Spleen (tissue), 11 donors: Measurements from ENCODE around the gene BABAM2. TPM values are rescaled to one million over a fixed set of nuclear protein-coding genes. Genes with fewer than 3 reads are reported as not detected.
"Not testable (repeated sequence)": the region's sequence is repeated elsewhere in the genome, so short reads cannot be mapped to it uniquely, and the experiment has no call there.

Source experiments
- DNase-seq: peaks from one replicate; pipeline ENCODE4 v3.0.0-alpha.2; 2020
- H3K27ac ChIP-seq, 8 donors: fragments of 200-600 bp; sonication (generic) in 7 of 8; 1 replicate in 4 of 8; 2 replicates in 4 of 8; pipeline versions ENCODE4 v1.5.0 to v1.8.0; 2016 to 2021; ENCODE audit warnings: inconsistent platforms in 4 of 8, mild to moderate bottlenecking in 4 of 8, moderate library complexity in 1 of 8
- H3K27me3 ChIP-seq, 7 donors: fragments of 200-600 bp; sonication (generic) in 6 of 7; replicated peaks in 1 of 7; 1 replicate in 4 of 7; 2 replicates in 3 of 7; pipeline versions ENCODE4 v1.5.0 to v1.8.0; 2016 to 2021; ENCODE audit warnings: inconsistent platforms in 3 of 7, mild to moderate bottlenecking in 1 of 7
- H3K36me3 ChIP-seq, 6 donors: fragments of 200-600 bp; sonication (generic) in 5 of 6; 1 replicate in 4 of 6; 2 replicates in 2 of 6; pipeline versions ENCODE4 v1.5.0 to v1.8.0; 2016 to 2021; ENCODE audit warnings: inconsistent platforms in 2 of 6
- H3K4me1 ChIP-seq, 6 donors: fragments of 200-600 bp; sonication (generic) in 5 of 6; 1 replicate in 3 of 6; 2 replicates in 3 of 6; pipeline versions ENCODE4 v1.5.0 to v1.8.0; 2016 to 2021; ENCODE audit warnings: inconsistent platforms in 3 of 6
- H3K4me3 ChIP-seq, 8 donors: fragments of 200-600 bp; sonication (generic) in 7 of 8; 1 replicate in 4 of 8; 2 replicates in 4 of 8; pipeline versions ENCODE4 v1.5.0 to v1.8.0; 2016 to 2021; ENCODE audit warnings: inconsistent platforms in 4 of 8, mild to moderate bottlenecking in 4 of 8, moderate library complexity in 2 of 8
- H3K9me3 ChIP-seq, 8 donors: fragments of 200-600 bp; sonication (generic) in 7 of 8; 1 replicate in 4 of 8; 2 replicates in 4 of 8; pipeline versions ENCODE4 v1.5.0 to v1.8.0; 2016 to 2021; ENCODE audit warnings: inconsistent platforms in 4 of 8
- POLR2A ChIP-seq, 3 donors: fragments of 450-650 bp; IDR thresholded peaks; one replicate each; pipeline ENCODE4 v1.5.1; 2017; ENCODE audit warnings: antibody characterized with exemption in 3 of 3, mild to moderate bottlenecking in 1 of 3
- POLR2AphosphoS5 ChIP-seq, 3 donors: sonication (generic); formaldehyde crosslinking; IDR thresholded peaks; one replicate each; pipeline ENCODE4 v1.5.1; 2017; ENCODE audit warnings: antibody characterized with exemption in 3 of 3
- WGBS, 5 donors: extraction: QIAGEN DNeasy Blood & Tissue Kit in 3 of 5; methylation state at CpG; one replicate each; pipeline versions ENCODE4 v1.1.5 to v1.1.7; 2013 to 2018; 5-methylcytosine and 5-hydroxymethylcytosine counted together
- intact Hi-C: fragments of 100-400 bp; cut with DNase I; formaldehyde crosslinking; loops from one replicate; pipeline ENCODE4 v1.15.0; 2023; ENCODE audit warnings: low total_unique reads
- polyA plus RNA-seq, 3 donors: library from polyadenylated mRNA; stranded (reverse); fragments of 200-250 nt; gene quantifications; one replicate each; pipeline ENCODE4 v1.2.1, GENCODE V29; 2013
- total RNA-seq, 7 donors: library from RNA; depleted of rRNA in 3 of 7; stranded (reverse); fragments of >200 nt in 3 of 7; fragmentation: NEBNext Ultra II Directional in 4 of 7; extraction: Animal tissue kit (Norgen Biotek cat#: 25700) in 4 of 7; gene quantifications; one replicate each; pipeline versions ENCODE4 v1.1.0 to v1.2.1, GENCODE V29; 2016 to 2021
- TF ChIP-seq, protein P1 (sequence below), 11 experiments: fragments of 200-600 bp in 7 of 11; fragments of 450-650 bp in 4 of 11; sonication (generic) in 4 of 11; IDR thresholded peaks in 8 of 11; conservative IDR thresholded peaks in 3 of 11; 1 replicate in 7 of 11; 2 replicates in 4 of 11; pipeline versions ENCODE4 v1.4.0 to v1.8.0; 2016 to 2021; ENCODE audit warnings: antibody characterized with exemption in 11 of 11, inconsistent platforms in 4 of 11, mild to moderate bottlenecking in 1 of 11
- donor health status: healthy with polysubstance abuse.
- donor health status: DM: no; HTN: no; CAD: no; lungs with moderate emphysema.
- donor health status: DM: no; HTN: no; CAD: no.
- donor health status: Bipolar disorder and iron deficiency.
- donor health status: healthy.
- donor health status: DM: no; HTN: no; CAD: no.
- donor health status: DM: yes; HTN: yes; CAD: no.

BABAM2 gene
- total and polyA plus RNA-seq, 10 donors: 16.1 to 70.1 (median 55.0) TPM

DNA sequence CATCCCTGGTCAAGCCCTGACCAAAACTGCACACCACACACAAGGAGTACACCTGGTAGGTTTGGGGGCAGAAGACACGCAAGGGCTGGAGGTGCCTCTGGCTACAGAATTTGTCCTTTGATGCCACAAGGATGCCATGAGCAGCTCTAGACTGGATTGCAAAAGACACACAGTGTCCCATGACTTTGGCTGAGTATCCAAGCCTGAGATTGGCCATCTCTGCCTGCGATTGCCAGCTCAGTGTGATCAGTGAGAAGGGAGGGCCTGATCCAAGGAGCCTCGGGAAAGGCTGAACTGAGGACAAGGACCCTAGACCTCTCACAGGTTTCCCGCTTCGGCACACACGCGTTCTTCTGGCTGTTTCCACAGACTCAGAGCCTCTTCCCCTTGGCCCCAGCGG, 442.2 kb downstream of the BABAM2 start:
- Histone ChIP-seq H3K27ac (no peak overlapping the region), H3K36me3 (peaks cover 0 to 6% (median 0%) of the 10 kb centered on the region in 6 donors), H3K4me3 (no peak overlapping the region), H3K27me3 (no peaks in the 10 kb centered on the region), H3K4me1 (peaks cover 0 to 18% (median 11%) of the 10 kb centered on the region in 6 donors), H3K9me3 (no peaks in the 10 kb centered on the region)
- no peak for DNase-seq
- intact Hi-C loops: no loop called here
- WGBS, 5 donors: 97 to 99% (median 98%) methylated on average over 8 of the region's 8 CpGs
- TF ChIP-seq POLR2AphosphoS5 (IDR thresholded peaks at IDR 0.05): no peak
- TF ChIP-seq, protein P1, sequence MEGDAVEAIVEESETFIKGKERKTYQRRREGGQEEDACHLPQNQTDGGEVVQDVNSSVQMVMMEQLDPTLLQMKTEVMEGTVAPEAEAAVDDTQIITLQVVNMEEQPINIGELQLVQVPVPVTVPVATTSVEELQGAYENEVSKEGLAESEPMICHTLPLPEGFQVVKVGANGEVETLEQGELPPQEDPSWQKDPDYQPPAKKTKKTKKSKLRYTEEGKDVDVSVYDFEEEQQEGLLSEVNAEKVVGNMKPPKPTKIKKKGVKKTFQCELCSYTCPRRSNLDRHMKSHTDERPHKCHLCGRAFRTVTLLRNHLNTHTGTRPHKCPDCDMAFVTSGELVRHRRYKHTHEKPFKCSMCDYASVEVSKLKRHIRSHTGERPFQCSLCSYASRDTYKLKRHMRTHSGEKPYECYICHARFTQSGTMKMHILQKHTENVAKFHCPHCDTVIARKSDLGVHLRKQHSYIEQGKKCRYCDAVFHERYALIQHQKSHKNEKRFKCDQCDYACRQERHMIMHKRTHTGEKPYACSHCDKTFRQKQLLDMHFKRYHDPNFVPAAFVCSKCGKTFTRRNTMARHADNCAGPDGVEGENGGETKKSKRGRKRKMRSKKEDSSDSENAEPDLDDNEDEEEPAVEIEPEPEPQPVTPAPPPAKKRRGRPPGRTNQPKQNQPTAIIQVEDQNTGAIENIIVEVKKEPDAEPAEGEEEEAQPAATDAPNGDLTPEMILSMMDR (IDR thresholded peaks at IDR 0.05 in 8 of 11, conservative IDR thresholded peaks at IDR 0.05 in 3 of 11): no peak
- TF ChIP-seq POLR2A (IDR thresholded peaks at IDR 0.05): no peak

DNA sequence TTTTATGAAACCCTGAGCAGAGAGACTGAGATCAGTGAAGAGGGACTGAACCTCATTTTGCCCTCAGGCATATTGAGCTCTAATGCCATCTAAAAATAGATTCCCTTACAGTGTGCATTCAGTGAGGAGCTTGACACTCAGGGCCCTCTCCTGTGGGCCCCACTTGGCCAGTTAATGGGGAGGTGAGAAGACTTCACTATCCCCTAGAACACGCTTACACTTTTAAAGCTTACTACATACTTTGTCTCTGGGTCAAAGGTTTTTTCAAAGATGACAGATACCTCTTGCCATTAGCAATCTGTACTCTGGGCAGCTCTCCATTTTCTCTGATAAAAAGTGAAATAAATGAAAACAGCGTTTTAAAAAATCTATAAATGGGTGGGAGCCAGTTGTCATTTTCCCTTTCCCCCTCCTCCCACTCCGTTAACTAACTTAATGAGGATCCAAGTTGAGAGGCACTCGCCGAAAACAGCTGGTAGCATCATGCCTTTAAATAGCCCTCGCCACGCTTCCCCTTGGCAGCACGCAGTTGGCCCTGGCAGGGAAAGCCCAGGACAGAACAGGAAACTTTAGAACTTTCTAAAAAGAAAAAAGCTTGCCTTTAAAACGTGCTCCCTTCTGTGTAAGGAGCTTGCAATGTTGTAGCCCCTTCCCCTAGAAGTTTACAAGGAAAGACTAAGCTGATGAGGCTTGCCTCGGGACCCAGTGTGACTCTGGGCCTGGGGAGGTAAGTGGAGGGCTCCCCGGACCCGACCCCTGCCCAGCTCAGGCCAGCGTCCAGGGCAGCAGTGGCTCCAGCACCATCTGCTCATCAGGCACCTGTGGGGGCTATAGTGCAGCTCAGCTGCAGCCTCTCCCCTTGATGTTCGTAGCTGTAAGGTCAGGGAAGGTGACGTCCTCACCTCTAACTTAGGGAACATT, 443.3 kb downstream of the BABAM2 start:
- DNase-seq: no peak
- H3K27ac ChIP-seq: no peak overlapping the region
- H3K9me3 ChIP-seq: no peaks in the 10 kb centered on the region
- H3K27me3 ChIP-seq: no peaks in the 10 kb centered on the region
- no peak overlapping the region for H3K4me3 ChIP-seq
- intact Hi-C loops: no loop called here
- H3K4me1 ChIP-seq: peaks cover 0 to 24% (median 9%) of the 10 kb centered on the region in 6 donors
- TF ChIP-seq POLR2A (IDR thresholded peaks at IDR 0.05) (no peak), POLR2AphosphoS5 (IDR thresholded peaks at IDR 0.05) (no peak)
- TF ChIP-seq, protein P1 (IDR thresholded peaks at IDR 0.05 in 8 of 11, conservative IDR thresholded peaks at IDR 0.05 in 3 of 11): no peak
- WGBS, 5 donors: 45 to 61% (median 56%) methylated on average over 14 to 15 of the region's 15 CpGs
- peaks cover 0 to 8% (median 0%) of the 10 kb centered on the region in 6 donors for H3K36me3 ChIP-seq

DNA sequence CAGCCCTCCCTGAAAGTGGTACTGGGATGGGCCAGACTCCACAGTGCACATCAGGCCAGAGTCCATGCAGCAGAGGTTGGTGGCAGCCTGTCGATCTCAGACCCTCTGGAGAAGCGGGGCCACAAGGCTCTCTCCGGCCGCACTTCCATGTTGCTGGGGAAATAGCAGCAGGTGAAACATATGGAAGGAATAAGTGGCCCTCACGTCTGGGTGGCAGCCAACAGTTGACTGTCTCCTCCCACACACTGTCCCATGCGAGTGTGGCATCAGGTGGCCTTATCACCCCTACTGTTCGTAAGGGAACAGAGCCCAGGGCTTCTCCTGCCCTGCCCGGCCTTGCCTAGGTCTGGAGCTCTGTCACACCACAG, 444.0 kb downstream of the BABAM2 start:
- Histone ChIP-seq H3K4me3 (no peak overlapping the region), H3K36me3 (peaks cover 0 to 14% (median 0%) of the 10 kb centered on the region in 6 donors), H3K9me3 (no peaks in the 10 kb centered on the region), H3K27me3 (no peaks in the 10 kb centered on the region), H3K4me1 (peaks cover 0 to 28% (median 10%) of the 10 kb centered on the region in 6 donors), H3K27ac (no peak overlapping the region)
- no peak for DNase-seq
- 80 to 94% (median 89%) methylated on average over 3 to 8 of the region's 8 CpGs for WGBS, 5 donors
- intact Hi-C loops: no loop called here
- TF ChIP-seq POLR2AphosphoS5 (IDR thresholded peaks at IDR 0.05) (no peak), POLR2A (IDR thresholded peaks at IDR 0.05) (no peak)
- TF ChIP-seq, protein P1 (IDR thresholded peaks at IDR 0.05 in 8 of 11, conservative IDR thresholded peaks at IDR 0.05 in 3 of 11): no peak

DNA sequence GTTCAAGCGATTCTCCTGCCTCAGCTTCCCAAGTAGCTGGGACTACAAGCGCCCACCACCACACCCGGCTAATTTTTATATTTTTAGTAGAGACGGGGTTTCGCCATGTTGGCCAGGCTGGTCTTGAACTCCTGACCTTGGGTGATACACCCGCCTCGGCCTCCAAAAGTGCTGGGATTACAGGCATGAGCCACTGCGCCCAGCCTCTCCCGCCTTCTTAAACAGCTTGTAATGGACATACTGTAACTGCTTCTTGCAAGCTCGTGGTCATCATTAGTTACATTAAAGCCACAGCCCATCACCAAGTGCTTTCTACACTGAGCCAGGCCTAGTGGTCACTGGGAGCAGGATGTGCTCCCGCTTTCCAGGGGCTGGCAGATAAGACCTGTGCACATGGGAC, 444.7 kb downstream of the BABAM2 start:
- H3K27ac ChIP-seq, H3K9me3 ChIP-seq, DNase-seq, intact Hi-C loops, H3K4me3 ChIP-seq, H3K27me3 ChIP-seq: not testable (repeated sequence)
- peaks cover 0 to 28% (median 10%) of the 10 kb centered on the region in 6 donors for H3K4me1 ChIP-seq
- 94 to 97% (median 96%) methylated on average over 10 to 11 of the region's 11 CpGs for WGBS, 5 donors
- peaks cover 0 to 18% (median 0%) of the 10 kb centered on the region in 6 donors for H3K36me3 ChIP-seq
